ENCODE data around the gene NHLH1.

NHLH1 gene

GRCh38 chr1:160410406-160411005 lies 43.6 kb downstream of the NHLH1 start:
- no peak overlapping the region for H3K27ac Mint-ChIP-seq
- no peaks in the 10 kb centered on the region for H3K9me3 Mint-ChIP-seq
- H3K4me1 Mint-ChIP-seq, result no peaks in the 10 kb centered on the region
- no peaks in the 10 kb centered on the region for H3K27me3 Mint-ChIP-seq
- no peak overlapping the region for H3K4me3 Mint-ChIP-seq
- no peaks in the 10 kb centered on the region for H3K36me3 Mint-ChIP-seq

GRCh38 chr1:160411271-160412027 lies 44.6 kb downstream of the NHLH1 start:
- Mint-ChIP-seq H3K36me3 (no peaks in the 10 kb centered on the region), H3K27me3 (no peaks in the 10 kb centered on the region), H3K4me1 (no peaks in the 10 kb centered on the region), H3K4me3 (no peak overlapping the region), H3K9me3 (no peaks in the 10 kb centered on the region), H3K27ac (no peak overlapping the region)

GRCh38 chr1:160412028-160412362 lies 45.1 kb downstream of the NHLH1 start:
- no peak overlapping the region for H3K4me3 Mint-ChIP-seq

GRCh38 chr1:160413716-160414115 lies 46.8 kb downstream of the NHLH1 start:
- H3K9me3 Mint-ChIP-seq, result no peaks in the 10 kb centered on the region
- no peaks in the 10 kb centered on the region for H3K4me1 Mint-ChIP-seq
- H3K27ac Mint-ChIP-seq, result no peak overlapping the region
- H3K36me3 Mint-ChIP-seq, result no peaks in the 10 kb centered on the region
- no peaks in the 10 kb centered on the region for H3K27me3 Mint-ChIP-seq
- no peak overlapping the region for H3K4me3 Mint-ChIP-seq

More at GRCh38 chr1:160412028-160412362, 45.1 kb downstream of the NHLH1 start:
- Mint-ChIP-seq H3K27ac (no peak overlapping the region), H3K4me1 (no peaks in the 10 kb centered on the region), H3K9me3 (no peaks in the 10 kb centered on the region), H3K27me3 (no peaks in the 10 kb centered on the region), H3K36me3 (no peaks in the 10 kb centered on the region)

- no peaks in the 10 kb centered on the region for H3K36me3 Mint-ChIP-seq
- H3K27me3 Mint-ChIP-seq, result no peaks in the 10 kb centered on the region
- no peak overlapping the region for H3K27ac Mint-ChIP-seq
- H3K4me3 Mint-ChIP-seq, result no peak overlapping the region
- H3K9me3 Mint-ChIP-seq, result no peaks in the 10 kb centered on the region
- H3K4me1 Mint-ChIP-seq, result no peaks in the 10 kb centered on the region
These were observed 48.0 kb downstream of the NHLH1 start for GRCh38 chr1:160414881-160415280.

- Mint-ChIP-seq H3K4me1 (no peaks in the 10 kb centered on the region), H3K4me3 (no peak overlapping the region), H3K27ac (no peak overlapping the region), H3K9me3 (no peaks in the 10 kb centered on the region), H3K36me3 (no peaks in the 10 kb centered on the region), H3K27me3 (no peaks in the 10 kb centered on the region)
These were observed 48.9 kb downstream of the NHLH1 start for GRCh38 chr1:160415696-160416290.

- Mint-ChIP-seq H3K27me3 (no peaks in the 10 kb centered on the region), H3K4me1 (no peaks in the 10 kb centered on the region), H3K27ac (no peak overlapping the region), H3K9me3 (no peaks in the 10 kb centered on the region), H3K4me3 (no peak overlapping the region), H3K36me3 (no peaks in the 10 kb centered on the region)
These were observed 49.5 kb downstream of the NHLH1 start for GRCh38 chr1:160416369-160416768.

- no peak overlapping the region for H3K27ac Mint-ChIP-seq
- H3K27me3 Mint-ChIP-seq, result no peaks in the 10 kb centered on the region
- no peaks in the 10 kb centered on the region for H3K4me1 Mint-ChIP-seq
- H3K4me3 Mint-ChIP-seq, result no peak overlapping the region
- H3K9me3 Mint-ChIP-seq, result no peaks in the 10 kb centered on the region
- no peaks in the 10 kb centered on the region for H3K36me3 Mint-ChIP-seq
These were observed 51.6 kb downstream of the NHLH1 start for GRCh38 chr1:160418483-160418882.

GRCh38 chr1:160419150-160419837 lies 52.4 kb downstream of the NHLH1 start:
- Mint-ChIP-seq H3K27ac (no peak overlapping the region), H3K4me1 (no peaks in the 10 kb centered on the region)

GRCh38 chr1:160419838-160420169 lies 52.9 kb downstream of the NHLH1 start:
- no peak overlapping the region for H3K4me3 Mint-ChIP-seq
- H3K4me1 Mint-ChIP-seq, result no peaks in the 10 kb centered on the region
- H3K27ac Mint-ChIP-seq, result no peak overlapping the region
- H3K36me3 Mint-ChIP-seq, result no peaks in the 10 kb centered on the region
- H3K9me3 Mint-ChIP-seq, result no peaks in the 10 kb centered on the region
- H3K27me3 Mint-ChIP-seq, result no peaks in the 10 kb centered on the region

More at GRCh38 chr1:160419150-160419837, 52.4 kb downstream of the NHLH1 start:
- Mint-ChIP-seq H3K4me3 (no peak overlapping the region), H3K36me3 (no peaks in the 10 kb centered on the region), H3K27me3 (no peaks in the 10 kb centered on the region), H3K9me3 (no peaks in the 10 kb centered on the region)

- no peaks in the 10 kb centered on the region for H3K27me3 Mint-ChIP-seq
- no peaks in the 10 kb centered on the region for H3K36me3 Mint-ChIP-seq
- no peak overlapping the region for H3K27ac Mint-ChIP-seq
- H3K4me1 Mint-ChIP-seq, result peaks cover 6% of the 10 kb centered on the region
- H3K9me3 Mint-ChIP-seq, result no peaks in the 10 kb centered on the region
- H3K4me3 Mint-ChIP-seq, result no peak overlapping the region
These were observed 54.3 kb downstream of the NHLH1 start for GRCh38 chr1:160420881-160421842.

- Mint-ChIP-seq H3K36me3 (no peaks in the 10 kb centered on the region), H3K27ac (no peak overlapping the region), H3K9me3 (no peaks in the 10 kb centered on the region)
These were observed 55.0 kb downstream of the NHLH1 start for GRCh38 chr1:160421881-160422280.

More at GRCh38 chr1:160421881-160422280, 55.0 kb downstream of the NHLH1 start:
- Mint-ChIP-seq H3K27me3 (no peaks in the 10 kb centered on the region), H3K4me1 (peaks cover 12% of the 10 kb centered on the region), H3K4me3 (no peak overlapping the region)
